GM21423 (cell line): ENCODE measurements around the gene ETAA1.

Source experiments
- ATAC-seq: cut with Tn5 transposase; IDR thresholded peaks from one replicate; pipeline ENCODE4 v1.9.1; 2021; ENCODE audit warnings: mild to moderate bottlenecking, moderate library complexity; ENCODE audit not compliant: unreplicated experiment

Gene ETAA1

GRCh38 chr2:67397143-67397986 lies at the start of gene ETAA1:
Gene ETAA1, plus strand, starts transcription at chr2:67397333. Its CDS starts 116 bp downstream, at chr2:67397449.
- ATAC-seq = peak; percentile 100

GRCh38 chr2:67366832-67367412 lies 30.2 kb upstream of the ETAA1 start:
- no peak for ATAC-seq

GRCh38 chr2:67374481-67374880 lies 22.7 kb upstream of the ETAA1 start:
- no peak for ATAC-seq

GRCh38 chr2:67374949-67375348 lies 22.2 kb upstream of the ETAA1 start:
- no peak for ATAC-seq

GRCh38 chr2:67378555-67378954 lies 18.6 kb upstream of the ETAA1 start:
- ATAC-seq = no peak

- ATAC-seq = no peak
Measured at GRCh38 chr2:67379048-67379447, 18.1 kb upstream of the ETAA1 start.

GRCh38 chr2:67384123-67384822 lies 12.9 kb upstream of the ETAA1 start:
- no peak for ATAC-seq

- ATAC-seq = no peak
Measured at GRCh38 chr2:67388680-67389079, 8.5 kb upstream of the ETAA1 start.

GRCh38 chr2:67389286-67389685 lies 7.8 kb upstream of the ETAA1 start:
- no peak for ATAC-seq

- no peak for ATAC-seq
Measured at GRCh38 chr2:67389788-67390187, 7.3 kb upstream of the ETAA1 start.

GRCh38 chr2:67393237-67393636 lies 3.9 kb upstream of the ETAA1 start:
- ATAC-seq = no peak

- ATAC-seq = no peak
Measured at GRCh38 chr2:67394734-67395133, 2.4 kb upstream of the ETAA1 start.

GRCh38 chr2:67399144-67399543 lies 2.0 kb downstream of the ETAA1 start:
- ATAC-seq = no peak

GRCh38 chr2:67399831-67400489 lies 2.8 kb downstream of the ETAA1 start:
- no peak for ATAC-seq

- no peak for ATAC-seq
Measured at GRCh38 chr2:67400560-67401485, 3.7 kb downstream of the ETAA1 start.

GRCh38 chr2:67408346-67408745 lies 11.2 kb downstream of the ETAA1 start:
- no peak for ATAC-seq

GRCh38 chr2:67412424-67412823 lies 15.3 kb downstream of the ETAA1 start:
- no peak for ATAC-seq

GRCh38 chr2:67414867-67415266 lies 17.7 kb downstream of the ETAA1 start:
- ATAC-seq = no peak

- no peak for ATAC-seq
Measured at GRCh38 chr2:67416136-67416535, 19.0 kb downstream of the ETAA1 start.

GRCh38 chr2:67423489-67423888 lies 26.4 kb downstream of the ETAA1 start:
- ATAC-seq = no peak
